HepG2 (cell line): ENCODE measurements around the gene XRCC5. TPM values are rescaled to one million over a fixed set of nuclear protein-coding genes. Genes with fewer than 3 reads are reported as not detected.

Source experiments
- ASH2L ChIP-seq: fragments of 300-600, 200-600 bp; sonication (generic); IDR thresholded peaks from 2 replicates; pipeline ENCODE4 v1.7.0; 2017; ENCODE audit warnings: low read depth, mild to moderate bottlenecking, moderate library complexity, mixed read lengths, low read length; ENCODE audit not compliant: insufficient read length
- ATF5 ChIP-seq: sonication (generic); formaldehyde crosslinking; IDR thresholded peaks from 2 replicates; pipeline ENCODE4 v1.4.0; 2020; ENCODE audit warnings: mild to moderate bottlenecking, low read depth, missing genetic modification reagents
- E2F1 ChIP-seq: sonication (generic); formaldehyde crosslinking; IDR thresholded peaks from 2 replicates; pipeline ENCODE4 v1.5.0; 2020; ENCODE audit warnings: missing genetic modification reagents
- ERF ChIP-seq: IDR thresholded peaks from 2 replicates; pipeline ENCODE4 v1.6.1; 2018; ENCODE audit warnings: missing biosample characterization, missing genetic modification reagents
- ETS1 ChIP-seq: sonication (generic); formaldehyde crosslinking; IDR thresholded peaks from 2 replicates; pipeline ENCODE4 v1.4.0; 2020; ENCODE audit warnings: missing genetic modification reagents
- FOXC1 ChIP-seq: sonication (generic); formaldehyde crosslinking; IDR thresholded peaks from 2 replicates; pipeline ENCODE4 v1.8.0; 2022; ENCODE audit warnings: mild to moderate bottlenecking, missing genetic modification reagents, borderline replicate concordance
- FOXM1 ChIP-seq: sonication (generic); formaldehyde crosslinking; IDR thresholded peaks from 2 replicates; pipeline ENCODE4 v1.5.0; 2020; ENCODE audit warnings: missing genetic modification reagents
- HNRNPH1 ChIP-seq: fragments of 200-400 bp; formaldehyde crosslinking; optimal IDR thresholded peaks from 2 replicates; pipeline ENCODE3; 2017; ENCODE audit warnings: mild to moderate bottlenecking, low read depth, low read length
- KLF13 ChIP-seq: sonication (generic); formaldehyde crosslinking; IDR thresholded peaks from 2 replicates; pipeline ENCODE4 v1.4.0; 2020; ENCODE audit warnings: mild to moderate bottlenecking, missing genetic modification reagents
- KLF9 ChIP-seq: IDR thresholded peaks from 2 replicates; pipeline ENCODE4 v1.6.1; 2016; ENCODE audit warnings: low read depth
- LBX2 ChIP-seq: sonication (generic); formaldehyde crosslinking; IDR thresholded peaks from 2 replicates; pipeline ENCODE4 v1.5.0; 2020; ENCODE audit warnings: missing genetic modification reagents, mild to moderate bottlenecking, borderline replicate concordance
- MXD1 ChIP-seq: sonication (generic); formaldehyde crosslinking; IDR thresholded peaks from 2 replicates; pipeline ENCODE4 v1.4.0; 2020; ENCODE audit warnings: mild to moderate bottlenecking, missing genetic modification reagents
- NR0B2 ChIP-seq: sonication (generic); formaldehyde crosslinking; IDR thresholded peaks from 2 replicates; pipeline ENCODE4 v1.4.0; 2020; ENCODE audit warnings: mild to moderate bottlenecking, missing genetic modification reagents
- PRMT3 ChIP-seq: sonication (generic); formaldehyde crosslinking; IDR thresholded peaks from 2 replicates; pipeline ENCODE4 v1.8.1; 2022; ENCODE audit warnings: low read depth, mild to moderate bottlenecking, moderate library complexity, missing genetic modification reagents, borderline replicate concordance
- SALL1 ChIP-seq: sonication (generic); formaldehyde crosslinking; IDR thresholded peaks from 2 replicates; pipeline ENCODE4 v1.8.0; 2022; ENCODE audit warnings: mild to moderate bottlenecking, missing genetic modification reagents
- SMARCE1 ChIP-seq: fragments of 450-650 bp; IDR thresholded peaks from 2 replicates; pipeline ENCODE4 v1.6.1; 2017; ENCODE audit warnings: borderline replicate concordance
- SRSF9 ChIP-seq: fragments of 200-400 bp; formaldehyde crosslinking; IDR thresholded peaks from 2 replicates; pipeline ENCODE4 v1.6.1; 2018; ENCODE audit warnings: borderline replicate concordance, mild to moderate bottlenecking, low read depth, low read length; ENCODE audit not compliant: insufficient read depth, poor library complexity, severe bottlenecking
- STAT6 ChIP-seq: sonication (generic); formaldehyde crosslinking; IDR thresholded peaks from 2 replicates; pipeline ENCODE4 v1.4.0; 2020; ENCODE audit warnings: missing genetic modification reagents, mild to moderate bottlenecking, borderline replicate concordance
- TEAD3 ChIP-seq: optimal IDR thresholded peaks from 2 replicates; pipeline ENCODE3; 2016; ENCODE audit warnings: borderline replicate concordance
- ZNF589 ChIP-seq: sonication (generic); formaldehyde crosslinking; conservative IDR thresholded peaks from 2 replicates; pipeline ENCODE4 v1.8.0; 2022; ENCODE audit warnings: mild to moderate bottlenecking, moderate library complexity, missing genetic modification reagents
- ZNF629 ChIP-seq: sonication (generic); formaldehyde crosslinking; conservative IDR thresholded peaks from 2 replicates; pipeline ENCODE4 v1.5.0; 2020; ENCODE audit warnings: missing genetic modification reagents
- ZNF772 ChIP-seq: sonication (generic); formaldehyde crosslinking; IDR thresholded peaks from 2 replicates; pipeline ENCODE4 v1.5.0; 2020; ENCODE audit warnings: mild to moderate bottlenecking, missing genetic modification reagents
- polyA plus RNA-seq, 8 experiments: library from polyadenylated mRNA; depleted of rRNA in 3 of 8; stranded (reverse) in 7 of 8; unstranded in 1 of 8; fragments of >200 nt; fragmentation: Illumina TruSeq in 4 of 8; extraction: Trizol in 4 of 8; gene quantifications; 2 replicates each; pipeline versions ENCODE4 v1.2.1 to v1.2.3, GENCODE V29; 2011 to 2016; ENCODE audit warnings: low read depth in 4 of 8, missing spikeins in 1 of 8, mixed read lengths in 1 of 8; ENCODE audit not compliant: insufficient read depth in 1 of 8
- total RNA-seq, 5 experiments: library from RNA; depleted of rRNA; stranded (reverse); fragments of >200 nt; fragmentation: Illumina TruSeq; extraction: Trizol; gene quantifications; 2 replicates each; pipeline ENCODE4 v1.2.3, GENCODE V29; 2016; ENCODE audit warnings: low read depth in 1 of 5

Gene XRCC5
- total and polyA plus RNA-seq, 2 of the 13 experiments (the other 11 are each of a cell fraction or from before 2014, with no cell fraction given): 264 to 454 TPM

- peak; percentile 94 for TF ChIP-seq MXD1
- peak; percentile 92; the same call in 1 of the 2 replicates for TF ChIP-seq FOXC1
- TF ChIP-seq LBX2 (CRISPR knock-in tag): peak; percentile 88; the same call in 1 of the 2 replicates
- peak; percentile 96; the same call in 1 of the 2 replicates for TF ChIP-seq NR0B2 (CRISPR knock-in tag)
- no peak for TF ChIP-seq SMARCE1
- no peak for TF ChIP-seq ETS1 (CRISPR knock-in tag)
- TF ChIP-seq STAT6 (CRISPR knock-in tag): no peak; the same call in 1 of the 2 replicates
- TF ChIP-seq PRMT3 (CRISPR knock-in tag): peak; percentile 60; the same call in 1 of the 2 replicates
- TF ChIP-seq ZNF629 (CRISPR knock-in tag): no peak
- TF ChIP-seq TEAD3 (CRISPR knock-in tag): peak; percentile 84
- no peak for TF ChIP-seq FOXM1 (CRISPR knock-in tag)
- TF ChIP-seq HNRNPH1: no peak
- TF ChIP-seq E2F1 (CRISPR knock-in tag): no peak
- no peak for TF ChIP-seq SRSF9
- TF ChIP-seq ATF5 (CRISPR knock-in tag): 0 out of 2 replicates have a peak, but pooled peaks have one; percentile 60
- no peak for TF ChIP-seq KLF9 (CRISPR knock-in tag)
- TF ChIP-seq ZNF772 (CRISPR knock-in tag): peak; percentile 98
- peak; percentile 95 for TF ChIP-seq ZNF589
- peak; percentile 90; the same call in 1 of the 2 replicates for TF ChIP-seq KLF13 (CRISPR knock-in tag)
- peak; percentile 98 for TF ChIP-seq SALL1 (CRISPR knock-in tag)
- TF ChIP-seq ASH2L: peak; percentile 94
- peak; percentile 95 for TF ChIP-seq ERF (CRISPR knock-in tag)
Observed at GRCh38 chr2:216081487-216082116, 27.5 kb upstream of the XRCC5 start, which contains the start of the genes PECR and TMEM169 (continued).
